DMS 273 (cell line): ENCODE data around the gene DFFB.
"Not testable (repeated sequence)": the region's sequence is repeated elsewhere in the genome, so short reads cannot be mapped to it uniquely, and the experiment has no call there.

Experiments used
- DNase-seq: peaks from one replicate; lab custom pipeline; 2025; ENCODE audit not compliant: unreplicated experiment; lab: John Stamatoyannopoulos, UW

DFFB gene

DNA sequence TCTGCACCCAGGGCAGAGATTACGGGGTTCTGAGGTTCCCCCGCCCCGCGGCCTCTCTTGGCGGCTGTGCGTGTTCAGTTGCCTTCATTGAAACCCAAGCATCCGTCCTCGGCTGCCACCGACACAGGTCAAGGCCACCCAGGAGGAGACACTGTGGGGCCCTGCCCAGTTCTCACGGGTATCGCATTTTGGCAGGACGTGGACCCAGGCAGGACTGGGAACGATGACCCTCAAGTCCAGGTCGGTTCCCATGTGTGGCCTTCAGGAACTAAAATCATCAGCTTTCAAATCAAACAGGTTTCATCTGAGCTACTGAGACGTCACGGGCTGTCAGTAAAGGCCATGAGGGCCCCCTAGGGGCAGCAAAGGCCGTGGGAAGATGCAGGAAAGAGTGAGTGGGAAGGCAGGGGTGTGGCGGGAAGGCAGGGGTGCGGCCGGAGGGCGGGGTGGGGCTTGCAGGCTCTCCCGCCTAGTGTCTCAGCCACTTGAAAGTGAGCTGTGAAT is 49.8 kb downstream of the DFFB start:
- DNase-seq = peak; percentile 43

DNA sequence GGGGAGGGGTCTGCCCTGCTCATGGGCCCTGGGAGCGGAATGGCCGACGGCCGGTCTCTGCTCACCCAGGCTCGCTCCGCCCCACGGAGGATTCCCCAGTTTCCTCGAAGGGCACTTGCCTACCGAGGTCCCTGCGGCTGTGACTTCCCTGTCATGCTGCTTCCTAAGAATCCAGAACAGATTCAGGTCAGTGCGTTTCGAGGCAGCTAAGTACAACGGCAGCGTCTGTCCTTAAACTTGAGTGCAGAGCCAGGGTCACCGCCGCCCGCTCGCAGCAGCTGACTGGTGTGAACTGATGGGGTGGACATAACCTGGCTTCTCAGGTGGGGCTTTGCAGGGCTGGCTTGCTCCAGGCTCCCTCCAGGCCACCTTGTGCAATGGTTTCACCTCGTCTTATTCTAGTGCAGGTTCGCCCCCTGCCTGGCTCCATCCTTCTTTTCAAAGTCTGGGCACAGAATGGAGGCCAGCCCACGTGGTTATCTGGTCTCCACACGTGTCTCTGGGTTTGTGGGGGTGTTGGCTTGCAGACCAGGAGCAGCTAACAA is 50.4 kb downstream of the DFFB start:
- DNase-seq = no peak

- DNase-seq = no peak
Observed at GRCh38 chr1:3908886-3909517, 51.7 kb downstream of the DFFB start.

DNA sequence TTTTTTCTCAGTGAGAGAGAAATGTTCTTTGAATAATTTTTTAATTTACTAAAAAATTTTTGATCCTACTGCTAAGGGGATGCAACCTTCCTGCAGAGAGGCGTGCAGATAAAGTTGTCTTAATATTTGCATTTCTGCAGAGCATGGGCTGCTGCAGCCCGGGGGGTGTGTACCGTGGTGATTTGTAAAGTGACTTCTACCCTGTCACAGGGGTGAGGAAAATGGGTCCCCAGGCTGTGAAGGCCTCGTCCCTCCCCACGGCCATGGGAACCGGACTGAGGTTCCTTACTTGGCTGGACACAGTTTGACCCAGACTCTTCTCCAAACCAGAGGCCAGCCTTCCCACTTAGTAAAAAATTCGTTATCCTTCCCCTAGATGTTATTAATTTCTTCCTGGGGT is 52.3 kb downstream of the DFFB start:
- no peak for DNase-seq

GRCh38 chr1:3910049-3910731 is 52.9 kb downstream of the DFFB start:
- DNase-seq = no peak

DNA sequence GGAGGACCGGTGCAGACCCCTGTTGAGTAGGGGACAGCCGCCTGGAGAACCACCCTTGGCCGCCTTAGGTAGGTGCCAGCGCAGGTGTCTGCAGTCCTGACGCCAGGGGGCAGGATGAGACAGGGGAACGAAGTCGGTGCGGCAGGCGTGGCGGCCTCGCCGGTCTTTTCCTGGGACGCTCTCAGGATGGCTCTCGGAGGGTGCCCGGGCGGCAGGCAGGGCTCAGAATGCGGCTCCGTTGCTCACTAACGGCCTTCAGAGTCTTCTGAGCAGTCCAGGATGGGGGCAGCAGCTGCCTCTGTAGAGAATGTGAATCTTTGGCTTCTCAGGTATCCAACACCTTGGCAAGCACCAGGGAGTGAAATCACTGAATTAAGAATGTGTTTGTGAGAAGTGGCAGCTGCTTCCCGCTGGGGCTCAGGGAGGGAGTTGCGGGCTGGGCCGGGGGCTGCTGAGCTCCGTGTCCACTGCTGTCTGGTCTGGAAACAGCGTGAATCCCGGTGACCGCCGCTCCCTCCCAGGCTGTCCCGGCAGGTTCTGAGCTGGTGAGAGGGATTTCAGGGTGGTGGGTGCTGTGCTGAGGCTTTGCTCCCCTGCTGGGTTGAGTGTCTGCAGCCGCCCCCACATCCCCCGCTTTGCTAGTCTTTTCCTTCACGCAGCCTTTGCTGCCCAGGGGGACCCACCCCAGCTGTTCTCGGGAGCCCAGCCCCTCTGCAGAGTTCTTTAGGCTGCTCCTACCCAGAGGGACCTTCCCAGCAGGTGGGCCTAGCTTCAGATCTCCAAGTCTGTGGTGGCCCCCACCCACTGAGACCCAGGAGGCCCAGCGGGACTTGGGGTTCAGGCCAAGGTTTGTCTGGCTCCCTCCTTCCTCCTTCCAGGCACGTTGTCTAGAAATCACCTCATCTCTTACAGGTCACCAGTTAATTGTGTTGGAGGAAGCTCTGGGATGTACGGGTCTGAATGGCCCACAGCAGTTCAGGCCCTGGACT is 53.9 kb downstream of the DFFB start:
- peak; percentile 93 for DNase-seq

DNA sequence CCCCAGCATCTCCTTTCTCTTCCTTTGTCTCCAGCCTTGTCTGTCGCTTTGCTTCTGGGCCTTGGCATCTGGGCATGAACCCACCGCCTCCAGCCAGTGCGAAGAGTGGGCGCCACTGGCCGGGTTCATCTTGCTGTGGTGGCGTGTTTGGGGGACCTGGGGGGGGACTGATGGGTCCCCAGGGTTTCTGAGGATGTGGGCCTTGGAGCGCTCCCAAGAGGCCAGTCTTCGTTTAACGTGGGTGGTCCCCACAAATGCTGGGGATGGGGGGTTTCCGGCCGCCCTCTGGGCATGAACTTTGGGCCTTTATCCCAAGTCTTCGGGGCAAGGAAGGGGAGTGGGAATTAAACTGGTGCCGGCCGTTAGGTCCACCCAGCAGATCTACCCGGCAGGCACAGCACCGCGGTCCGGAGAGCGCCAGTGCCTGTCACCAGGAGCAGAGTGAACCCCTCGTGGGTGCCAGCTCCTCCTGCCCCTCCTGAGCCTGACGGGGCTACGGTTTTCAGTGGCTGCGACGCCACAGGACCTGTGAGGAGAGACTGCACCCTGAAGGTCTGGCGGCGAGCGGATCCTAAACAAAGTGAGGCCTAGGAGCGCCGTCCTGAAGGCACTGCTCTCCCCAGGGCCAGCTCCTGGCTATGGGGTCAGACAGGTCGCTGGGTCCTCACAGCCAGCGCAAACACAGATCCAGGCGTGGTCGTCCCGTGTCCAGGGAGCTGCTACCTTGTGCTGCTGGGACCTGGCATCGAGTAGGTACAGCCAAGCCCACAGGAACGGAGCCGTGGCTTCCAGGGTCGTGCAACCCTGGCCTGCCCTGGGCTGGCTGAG is 54.9 kb downstream of the DFFB start:
- DNase-seq = no peak

DNA sequence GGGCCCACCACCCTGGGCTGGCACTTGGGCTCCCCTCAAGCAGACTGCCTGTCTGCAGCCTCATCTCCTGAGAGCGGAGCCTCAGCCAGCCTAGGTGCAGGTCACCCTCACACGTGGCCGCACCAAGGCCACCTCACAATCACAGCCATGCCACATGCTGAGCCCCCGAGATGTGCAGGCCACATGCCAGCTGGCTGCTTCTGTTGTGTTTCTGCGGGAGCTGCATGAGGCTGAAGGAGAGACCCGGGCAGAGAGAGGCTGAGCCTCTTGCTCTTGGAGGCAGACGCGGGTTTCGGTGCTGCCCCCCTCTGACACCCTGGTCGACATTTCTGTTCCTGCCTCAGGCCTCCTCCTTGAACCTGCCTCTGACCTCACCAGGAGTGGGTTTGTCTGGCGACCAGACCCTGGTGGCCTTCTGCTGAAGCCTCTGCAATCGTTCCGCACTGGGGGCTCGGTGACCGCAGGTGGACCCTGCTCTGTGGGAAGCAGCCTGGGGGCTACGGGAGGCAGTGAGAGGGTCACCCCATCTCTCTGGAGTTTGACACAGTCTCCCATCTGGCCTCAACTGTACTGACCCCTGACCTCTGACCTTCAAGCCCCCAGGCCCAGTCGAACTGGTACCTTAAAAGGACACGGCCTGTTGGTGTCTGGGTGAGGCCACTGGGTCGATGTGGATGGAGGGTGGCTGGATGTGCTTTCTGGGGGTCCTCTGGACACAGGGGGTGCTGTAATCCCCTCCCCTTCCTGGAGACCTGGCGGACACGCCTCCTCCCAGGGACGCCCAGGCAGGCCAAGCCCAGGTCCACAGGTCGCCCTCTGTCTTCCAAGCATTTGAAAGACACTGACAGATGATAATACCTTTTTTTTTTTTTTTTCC is 55.8 kb downstream of the DFFB start:
- no peak for DNase-seq

GRCh38 chr1:3914331-3914851 is 57.1 kb downstream of the DFFB start:
- DNase-seq = no peak

DNA sequence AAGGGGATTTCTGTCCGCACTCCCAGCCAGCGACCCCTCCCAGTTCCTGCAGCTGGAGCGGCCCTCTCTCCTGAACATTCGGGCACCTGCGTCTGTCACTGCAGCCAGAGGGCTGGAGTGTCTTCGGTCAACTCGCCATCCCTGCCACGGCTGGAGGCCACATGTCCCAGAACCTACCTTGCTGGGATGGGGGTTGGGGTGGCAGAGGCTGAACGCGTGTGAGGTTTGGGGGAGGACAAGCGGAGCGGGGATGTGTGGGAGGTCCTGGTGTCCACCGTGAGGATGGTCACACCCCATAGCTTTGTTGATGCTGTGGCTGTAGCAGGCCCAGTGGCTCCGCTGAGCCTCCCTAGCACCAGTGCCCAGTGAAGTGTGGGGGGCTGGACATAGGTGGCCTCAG is 57.6 kb downstream of the DFFB start:
- no peak for DNase-seq

GRCh38 chr1:3915551-3916121 is 58.4 kb downstream of the DFFB start:
- no peak for DNase-seq

DNA sequence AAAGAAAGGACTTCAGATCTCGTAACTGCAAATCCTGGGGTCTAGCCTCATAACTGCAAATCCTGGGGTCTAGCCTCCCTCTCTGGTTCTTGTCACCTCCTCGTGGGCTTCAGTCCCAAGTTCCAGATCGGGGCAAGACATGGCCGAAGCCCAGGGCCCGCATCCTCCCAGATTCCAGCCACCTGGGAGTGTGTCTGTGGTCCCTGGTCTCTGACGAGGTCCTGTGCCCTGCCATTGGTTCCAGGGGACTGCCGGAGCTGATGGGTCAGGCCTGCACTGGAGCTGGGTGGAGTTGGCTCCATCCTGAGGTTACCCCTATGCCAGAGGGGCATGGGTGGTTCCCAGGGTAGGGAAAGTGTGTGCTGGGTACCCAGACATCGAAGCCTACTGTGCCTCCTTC is 60.5 kb downstream of the DFFB start:
- DNase-seq = no peak

- DNase-seq = not testable (repeated sequence)
Observed at GRCh38 chr1:3918359-3918758, 61.1 kb downstream of the DFFB start.

DNA sequence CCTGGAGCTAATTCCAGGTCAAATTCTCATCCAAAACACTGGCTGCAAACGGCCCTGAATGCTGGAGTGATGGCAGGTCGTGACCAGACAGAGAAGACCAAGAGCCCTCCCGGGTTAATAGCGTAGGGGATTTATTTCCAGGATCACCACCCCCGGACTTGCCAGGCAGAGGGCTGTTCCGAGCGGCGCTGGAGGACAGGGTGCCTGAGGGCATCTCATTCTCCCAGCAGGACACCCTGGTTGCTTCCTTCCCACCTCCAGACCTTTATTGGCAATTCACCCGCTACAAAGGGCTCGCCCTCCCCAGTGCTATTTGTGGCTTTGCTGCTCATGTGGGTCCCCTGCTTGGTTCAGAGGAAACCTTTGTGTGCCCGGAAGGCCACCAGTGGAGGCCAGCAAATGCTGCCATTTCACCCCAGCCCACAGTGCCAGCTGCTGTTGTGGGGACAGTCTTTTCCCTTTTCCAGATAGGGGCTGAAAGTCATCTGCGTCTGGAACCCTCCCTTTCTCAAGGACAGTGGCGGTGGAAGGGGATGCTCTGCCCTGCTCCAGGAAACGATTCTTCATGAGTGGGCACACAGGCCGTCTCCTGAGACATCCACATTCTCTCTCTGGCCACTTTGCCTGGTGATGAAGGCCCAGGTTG is 61.8 kb downstream of the DFFB start:
- DNase-seq = no peak

DNA sequence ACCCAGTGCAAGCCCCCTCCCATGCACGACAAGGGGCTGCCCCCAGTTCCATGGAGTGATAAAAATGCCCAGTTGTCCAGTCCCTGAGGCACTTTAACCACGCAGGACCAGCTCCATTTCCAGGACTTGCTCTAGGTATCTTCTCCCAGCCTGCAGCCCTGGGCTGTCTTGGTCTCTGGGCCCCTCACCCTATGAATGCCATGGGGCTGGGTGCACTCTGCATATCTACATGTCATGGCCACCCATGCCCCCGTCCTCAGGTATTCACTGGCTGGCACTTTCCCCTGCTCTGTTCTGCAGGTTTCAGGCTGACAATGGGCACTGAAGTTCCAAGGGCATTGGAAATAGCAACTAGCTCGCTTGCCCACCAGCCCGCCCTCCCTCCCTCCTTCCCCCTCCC is 62.4 kb downstream of the DFFB start:
- DNase-seq = no peak

GRCh38 chr1:3921765-3922164 is 64.5 kb downstream of the DFFB start:
- DNase-seq = no peak

GRCh38 chr1:3922201-3922725 is 65.0 kb downstream of the DFFB start:
- DNase-seq = no peak

DNA sequence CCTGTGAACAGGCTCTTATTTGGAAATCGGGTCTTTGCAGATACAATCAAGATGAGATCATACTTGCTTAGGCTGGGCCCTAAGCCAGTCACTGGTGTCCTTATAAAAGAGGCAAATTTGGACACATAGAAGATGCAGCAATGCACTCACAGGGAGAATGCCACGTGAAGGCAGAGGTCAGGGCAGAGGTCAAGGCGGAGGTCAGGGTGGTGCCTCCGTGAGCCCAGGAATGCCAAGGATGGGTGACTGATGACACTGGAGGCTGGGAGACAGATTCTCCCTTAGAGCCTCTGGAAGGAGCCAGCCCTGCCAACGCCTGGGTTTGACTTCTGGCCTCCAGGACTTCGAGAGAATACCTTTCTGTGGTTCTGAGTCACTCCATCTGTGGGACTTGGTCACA is 65.6 kb downstream of the DFFB start:
- DNase-seq = no peak
